IPS-18c (cell line): Measurements from ENCODE around the gene EXOC4.

Experiments used
- H3K4me3 ChIP-seq: 2 replicates; pipeline ENCODE4 v1.7.0; 2013; ENCODE audit warnings: low read depth, mild to moderate bottlenecking, low read length, moderate library complexity; ENCODE audit not compliant: insufficient read depth
- H3K9me3 ChIP-seq: one replicate; pipeline ENCODE4 v1.6.1; 2013; ENCODE audit warnings: mild to moderate bottlenecking, low read length, moderate library complexity; ENCODE audit not compliant: control insufficient read depth, insufficient read depth

EXOC4 gene

DNA sequence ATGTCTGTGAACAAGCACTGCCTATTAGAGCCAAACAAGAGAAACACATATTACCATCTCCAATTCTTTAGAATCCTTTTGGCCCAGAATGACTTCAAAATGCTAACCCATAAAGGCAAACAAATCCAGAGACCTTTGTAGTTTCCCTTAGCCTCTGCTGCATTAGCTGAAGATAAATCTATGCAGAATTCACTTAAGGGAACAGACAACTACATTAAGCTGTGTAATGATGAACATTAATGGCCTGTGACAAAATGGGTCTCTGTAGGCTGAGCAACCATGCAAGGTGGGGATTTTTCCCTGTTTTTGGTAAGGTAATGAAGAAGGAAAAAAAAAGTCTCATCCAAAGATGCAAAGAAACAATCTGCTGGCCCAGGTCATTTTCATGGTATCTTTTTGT is 411.6 kb downstream of the EXOC4 start:
- H3K4me3 ChIP-seq = no peak overlapping the region
- H3K9me3 ChIP-seq = no peaks in the 10 kb centered on the region

DNA sequence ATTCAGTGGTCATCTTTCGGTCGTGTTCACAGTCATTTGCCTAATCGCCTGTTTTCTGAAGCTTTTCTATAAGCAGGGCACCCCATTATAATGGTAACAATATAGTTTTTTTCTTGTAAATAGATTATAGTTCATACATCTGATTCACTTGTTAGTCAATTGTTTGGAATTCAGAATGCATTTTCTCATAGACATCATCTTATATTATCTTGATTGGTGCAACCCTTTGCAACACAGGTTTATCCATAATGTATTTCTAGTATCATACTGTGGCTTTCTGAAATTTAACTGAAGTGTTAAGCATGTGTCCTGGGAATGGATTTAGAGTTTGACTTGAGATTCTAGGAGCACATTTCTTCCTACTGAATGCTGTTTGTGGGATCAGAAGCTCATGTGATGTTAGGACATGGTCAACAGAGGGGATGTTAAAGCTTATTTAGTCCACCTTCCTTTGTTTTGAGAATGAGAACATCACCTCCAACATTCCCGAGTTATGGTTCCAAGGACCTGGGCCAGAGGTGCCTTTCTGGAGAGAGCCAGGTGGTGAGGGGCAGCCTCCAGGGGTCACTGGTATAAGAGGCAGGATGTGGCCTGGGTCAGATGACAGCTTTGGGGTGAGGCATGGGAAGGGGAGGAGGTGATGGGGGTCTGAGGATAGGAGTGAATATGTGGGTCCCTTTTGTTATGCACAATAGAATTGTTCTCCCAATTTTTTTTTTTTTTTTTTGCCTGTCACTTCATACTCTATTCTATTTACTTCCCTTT is 415.6 kb downstream of the EXOC4 start:
- H3K9me3 ChIP-seq = no peaks in the 10 kb centered on the region
- no peak overlapping the region for H3K4me3 ChIP-seq

DNA sequence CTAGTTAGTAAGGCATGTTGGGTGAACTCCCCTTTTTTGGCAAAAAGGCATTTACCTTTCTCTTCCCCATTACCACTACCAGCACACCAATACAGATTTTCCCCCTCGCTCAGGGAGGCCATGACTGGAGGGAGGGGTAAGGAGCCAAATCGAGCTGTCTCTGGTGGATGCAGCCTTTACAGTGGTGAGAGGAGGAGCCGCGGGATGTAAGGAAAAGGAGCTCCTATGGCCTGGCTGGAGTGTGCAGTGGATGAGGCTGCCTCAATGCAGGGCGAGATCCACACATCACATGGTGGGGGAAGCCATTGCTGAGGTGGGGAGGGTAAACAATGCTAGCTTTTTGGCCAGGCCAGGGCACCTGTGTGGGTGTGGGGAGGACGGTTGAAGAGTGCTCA is 416.2 kb downstream of the EXOC4 start:
- no peak overlapping the region for H3K4me3 ChIP-seq
- no peaks in the 10 kb centered on the region for H3K9me3 ChIP-seq

DNA sequence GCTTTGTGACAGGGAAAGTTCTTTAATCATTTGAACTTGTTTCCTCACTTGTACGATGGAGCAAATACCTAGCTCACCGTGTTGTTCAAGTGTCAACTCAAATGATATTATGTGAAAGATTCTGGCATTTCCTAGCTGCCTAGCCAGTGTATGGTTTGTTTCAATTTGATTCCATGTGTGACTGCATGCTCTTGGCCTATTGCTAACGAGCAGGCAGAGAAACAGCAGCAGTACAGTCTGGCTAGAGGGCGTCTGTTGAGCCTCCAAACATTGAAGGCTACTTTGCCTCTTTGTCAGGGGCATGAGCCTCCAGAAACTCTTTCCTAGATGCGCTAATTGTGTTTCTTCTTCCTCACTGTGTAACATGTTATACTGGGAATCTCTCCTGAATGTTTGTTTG is 417.4 kb downstream of the EXOC4 start:
- Histone ChIP-seq H3K9me3 (no peaks in the 10 kb centered on the region), H3K4me3 (no peak overlapping the region)

DNA sequence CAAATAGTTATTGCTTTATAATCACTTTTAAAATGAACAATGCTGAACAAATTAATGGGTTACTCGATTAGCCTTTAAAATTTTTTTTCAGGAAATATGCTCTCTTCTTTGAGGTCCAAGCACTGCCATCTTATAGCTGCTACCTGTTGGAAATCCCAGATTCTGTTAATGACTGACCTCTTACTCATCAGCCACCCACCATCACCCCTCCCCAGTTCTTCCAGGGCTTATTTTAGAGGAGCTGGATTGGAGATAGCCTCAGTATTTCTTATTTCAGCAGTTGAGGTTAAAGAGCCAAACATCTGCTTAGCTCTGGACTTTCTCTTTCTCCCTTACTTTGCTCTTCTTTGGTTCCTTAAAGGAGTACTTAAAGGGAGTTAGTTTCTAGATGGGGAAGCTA is 420.0 kb downstream of the EXOC4 start:
- Histone ChIP-seq H3K9me3 (no peaks in the 10 kb centered on the region), H3K4me3 (no peak overlapping the region)

DNA sequence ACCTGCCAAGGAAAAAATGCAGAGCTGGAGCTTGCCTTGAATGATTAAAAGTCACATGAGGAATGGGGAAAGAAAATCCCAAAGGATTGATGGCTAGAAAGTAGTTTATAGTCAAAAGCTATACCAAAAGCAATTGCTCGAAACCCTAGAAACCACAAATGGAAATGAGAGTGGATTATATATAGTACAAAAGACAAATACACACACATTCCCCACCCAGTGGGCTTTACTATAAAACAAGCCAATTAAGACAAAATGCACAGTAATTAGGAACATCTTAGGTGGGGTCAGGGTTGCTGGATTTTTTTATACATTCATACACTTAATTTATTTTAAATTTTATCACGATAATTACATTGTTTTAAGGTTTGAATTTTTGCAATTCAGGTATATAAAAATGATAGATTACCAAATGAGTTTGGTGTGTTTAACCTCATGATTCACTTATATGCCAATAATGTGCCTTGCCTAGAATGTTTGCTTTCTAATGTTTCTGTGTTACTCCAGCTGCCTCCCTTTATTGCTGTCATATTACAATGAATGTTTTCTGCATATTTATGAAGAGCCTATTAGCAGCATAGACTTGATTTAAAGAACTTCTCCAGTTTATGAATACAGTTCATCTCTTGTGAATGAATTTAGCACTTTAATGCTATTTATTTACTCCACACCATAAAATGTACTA is 421.3 kb downstream of the EXOC4 start:
- H3K4me3 ChIP-seq = no peak overlapping the region
- no peaks in the 10 kb centered on the region for H3K9me3 ChIP-seq

DNA sequence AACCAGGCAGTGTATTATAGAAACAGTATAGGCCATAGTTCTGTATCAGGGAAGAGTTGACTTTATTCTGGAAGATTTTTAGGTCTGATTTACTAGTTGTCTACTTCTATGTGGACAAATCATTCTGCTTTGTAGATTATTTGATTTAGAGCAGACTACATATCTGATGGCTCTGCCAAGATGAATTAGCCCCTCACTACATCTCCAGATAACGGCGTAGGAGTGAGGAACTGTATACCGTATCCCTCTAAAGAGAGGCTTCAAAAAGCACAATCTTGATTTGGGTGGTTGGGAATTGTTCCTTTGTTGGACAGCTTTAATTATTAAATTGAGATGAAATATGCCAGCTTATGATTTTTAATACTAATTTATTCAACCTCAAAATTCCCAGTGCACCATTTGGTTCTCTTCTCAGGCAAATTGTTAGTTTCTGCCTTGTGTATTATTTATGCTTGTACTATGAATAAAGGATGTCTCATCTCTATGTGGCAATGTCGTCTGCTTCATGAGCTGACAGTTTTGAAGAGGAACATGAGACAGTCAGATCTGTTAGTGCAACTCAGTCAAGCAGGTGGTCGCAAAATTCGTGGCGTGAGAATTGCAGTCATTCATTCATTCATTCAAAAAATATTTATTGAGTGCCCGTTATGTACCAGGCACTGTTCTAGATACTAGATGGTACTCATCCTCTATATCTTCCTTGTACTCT is 422.8 kb downstream of the EXOC4 start:
- no peak overlapping the region for H3K4me3 ChIP-seq
- no peaks in the 10 kb centered on the region for H3K9me3 ChIP-seq

DNA sequence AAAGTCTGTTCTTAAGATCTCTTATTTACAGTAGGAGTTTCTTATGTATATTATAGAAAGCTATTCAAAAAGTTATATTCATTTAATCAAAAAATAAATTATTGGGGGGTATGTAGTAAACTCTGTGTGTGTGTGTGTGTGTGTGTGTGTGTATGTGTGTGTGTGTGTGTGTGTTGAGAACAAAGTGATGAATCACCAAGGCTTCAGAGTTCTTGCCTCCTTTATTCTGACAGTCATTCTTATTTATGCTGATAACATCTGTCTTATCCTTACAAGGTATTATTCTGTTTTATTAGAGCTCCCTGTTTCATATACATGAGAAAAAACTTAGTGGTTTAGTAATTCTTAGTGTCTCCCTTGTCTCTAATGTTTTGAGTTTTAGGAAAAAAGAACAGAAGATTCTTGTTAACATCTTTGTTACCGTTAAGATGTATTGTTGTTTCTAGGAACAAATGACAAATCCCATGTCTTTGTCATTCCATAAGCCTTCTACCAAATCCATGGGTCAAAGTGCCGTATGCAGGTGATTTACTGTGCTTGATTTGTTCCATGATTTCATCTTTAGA is 424.0 kb downstream of the EXOC4 start:
- Histone ChIP-seq H3K4me3 (no peak overlapping the region), H3K9me3 (no peaks in the 10 kb centered on the region)

DNA sequence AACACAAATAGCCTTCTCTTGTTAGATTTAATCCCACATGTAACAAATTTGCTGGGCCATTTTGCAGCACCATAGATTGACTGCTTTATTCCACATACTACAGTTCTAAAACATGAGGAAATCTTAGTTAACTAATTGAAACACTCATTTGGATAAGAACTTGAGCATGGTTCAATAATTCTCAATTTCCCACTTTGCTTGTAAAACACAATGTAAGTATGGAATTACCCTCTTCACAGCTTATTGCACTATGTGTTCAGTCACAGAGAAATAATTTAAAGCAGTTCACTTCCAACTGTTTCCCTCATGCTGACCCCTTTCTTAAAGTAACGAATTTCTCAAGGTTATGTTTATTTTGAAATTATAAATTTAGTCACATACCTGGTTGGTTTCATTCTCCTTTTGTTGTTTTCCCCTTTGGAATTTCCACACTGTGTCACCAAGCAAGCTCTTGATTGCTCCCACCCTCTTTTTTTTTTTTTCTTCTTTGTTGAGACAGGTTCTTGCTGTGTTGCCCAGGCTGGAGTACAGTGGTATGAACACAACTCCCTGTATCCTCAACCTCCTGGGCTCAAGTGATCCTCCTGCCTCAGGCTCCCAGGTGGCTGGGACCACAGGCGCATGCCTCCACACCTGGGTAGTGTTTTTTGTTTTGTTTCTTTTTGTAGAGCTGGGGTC is 425.4 kb downstream of the EXOC4 start:
- H3K4me3 ChIP-seq = no peak overlapping the region

DNA sequence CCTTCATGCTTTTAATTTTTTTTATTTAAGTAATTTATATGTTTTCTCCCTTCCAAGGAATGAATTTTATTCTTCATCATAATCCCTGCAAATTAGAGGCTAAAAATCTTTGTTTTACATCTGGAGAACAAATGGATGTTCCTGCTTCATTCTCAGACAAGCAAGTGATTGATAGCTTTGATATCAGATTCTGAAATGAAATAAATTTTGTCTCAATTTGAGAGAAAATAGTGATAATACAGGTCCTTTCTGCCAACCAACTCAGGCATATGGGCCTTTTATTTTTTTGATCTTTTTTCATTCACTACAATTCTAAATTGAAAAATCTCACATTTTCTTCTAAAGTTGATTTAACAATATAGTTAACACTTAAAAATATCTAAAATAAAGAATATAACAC is 427.1 kb downstream of the EXOC4 start:
- Histone ChIP-seq H3K4me3 (no peak overlapping the region), H3K9me3 (no peaks in the 10 kb centered on the region)

More for the DNA sequence above, 425.4 kb downstream of the EXOC4 start:
- no peaks in the 10 kb centered on the region for H3K9me3 ChIP-seq

DNA sequence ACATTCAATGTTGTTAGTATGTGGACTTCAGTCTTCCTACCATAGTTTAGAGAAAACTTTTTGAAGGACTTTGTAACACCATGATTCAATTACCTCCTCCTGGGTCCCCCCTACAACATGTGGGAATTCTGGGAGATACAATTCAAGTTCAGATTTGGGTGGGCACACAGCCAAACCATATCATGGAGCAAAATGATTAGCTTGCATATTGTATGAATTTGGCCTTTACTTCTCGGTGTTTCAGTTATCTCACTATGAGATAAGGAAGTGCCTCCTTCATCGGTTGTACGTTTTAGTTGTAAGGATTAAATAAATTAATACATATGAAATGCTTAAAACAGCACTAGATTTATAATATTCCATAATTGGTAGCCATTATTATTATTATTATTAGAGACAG is 428.7 kb downstream of the EXOC4 start:
- no peaks in the 10 kb centered on the region for H3K9me3 ChIP-seq
- no peak overlapping the region for H3K4me3 ChIP-seq

DNA sequence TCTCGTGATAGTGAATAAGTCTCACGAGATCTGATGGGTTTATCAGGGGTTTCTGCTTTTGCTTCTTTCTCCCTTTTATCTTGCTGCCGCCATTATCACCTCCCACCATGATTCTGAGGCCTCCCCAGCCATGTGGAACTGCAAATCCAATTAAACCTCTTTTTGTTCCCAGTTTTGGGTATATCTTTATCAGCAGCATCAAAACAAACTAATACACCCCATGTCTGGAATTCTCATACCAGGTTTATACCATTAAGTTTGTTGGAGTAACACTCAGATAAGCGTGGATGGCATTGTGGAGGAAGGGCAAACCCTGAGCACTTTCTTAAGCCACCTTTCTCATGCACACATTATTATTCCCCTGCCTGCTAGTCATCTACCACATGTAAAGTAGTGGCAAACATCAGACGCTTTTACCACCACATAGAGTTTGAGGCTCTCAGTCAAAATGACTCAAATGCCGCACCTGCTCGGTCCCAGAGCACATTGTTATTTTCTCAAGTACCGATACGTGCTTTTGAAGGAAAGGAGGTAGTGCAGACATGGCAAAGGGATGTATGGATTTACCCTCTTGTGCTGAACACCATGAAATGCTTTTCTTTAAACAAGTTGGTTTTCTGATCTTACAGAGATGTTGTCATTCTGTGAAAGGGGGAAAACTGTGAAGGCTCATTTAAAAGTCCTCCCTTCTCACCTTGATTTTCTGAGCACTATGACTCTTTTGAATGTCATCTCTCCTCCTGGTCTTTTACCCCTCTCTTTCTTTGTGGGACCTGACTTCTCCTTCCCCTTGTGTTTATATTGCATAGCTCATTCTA is 429.7 kb downstream of the EXOC4 start:
- no peak overlapping the region for H3K4me3 ChIP-seq
- no peaks in the 10 kb centered on the region for H3K9me3 ChIP-seq

DNA sequence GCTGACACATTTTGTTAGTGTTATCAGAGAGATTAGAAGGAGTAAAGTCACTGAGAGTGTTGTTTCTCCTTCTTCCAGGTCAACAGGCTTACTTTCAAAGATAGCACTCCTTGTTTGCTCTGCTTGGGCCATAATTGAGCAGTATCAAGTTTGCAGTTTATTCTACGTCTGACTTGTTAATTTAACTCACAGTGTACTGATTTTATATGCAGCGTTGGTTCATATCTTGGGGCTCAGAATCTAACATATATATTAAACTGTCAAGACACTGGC is 430.2 kb downstream of the EXOC4 start:
- Histone ChIP-seq H3K9me3 (no peaks in the 10 kb centered on the region), H3K4me3 (no peak overlapping the region)

DNA sequence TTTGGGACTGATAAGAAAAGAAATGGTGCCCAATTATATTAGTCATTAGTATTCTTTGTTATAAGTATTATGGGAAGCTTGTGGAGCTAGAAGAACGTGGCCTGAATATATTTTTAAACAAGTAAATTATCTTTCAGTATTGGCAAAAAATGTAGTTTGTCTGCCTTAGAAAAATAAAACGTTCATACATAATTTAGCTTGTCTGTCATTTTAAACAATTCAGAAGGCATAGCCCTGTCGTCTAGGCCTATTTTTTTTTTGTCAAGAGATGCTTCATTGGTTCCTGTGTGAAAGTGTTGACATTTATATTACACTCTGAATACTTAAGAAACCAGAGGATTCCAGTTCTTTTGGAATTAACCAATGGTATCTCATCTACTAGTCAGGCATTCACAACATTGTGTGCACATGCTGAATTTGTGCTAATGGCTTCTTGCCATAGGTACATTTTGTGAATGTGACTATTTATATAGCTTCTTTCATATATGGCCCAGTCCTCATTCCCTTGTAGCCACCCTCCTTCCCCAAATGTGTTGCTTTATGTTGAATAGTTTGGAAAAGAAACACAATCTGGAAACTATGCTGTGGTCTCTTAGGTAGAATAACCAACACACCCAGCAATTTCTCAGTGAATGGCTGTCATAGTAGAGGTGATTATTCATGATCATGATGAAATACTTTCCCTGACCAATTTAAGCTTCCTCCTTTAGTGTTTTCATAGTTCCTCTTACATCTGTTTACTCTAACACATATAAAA is 435.8 kb downstream of the EXOC4 start:
- Histone ChIP-seq H3K4me3 (no peak overlapping the region), H3K9me3 (no peaks in the 10 kb centered on the region)

DNA sequence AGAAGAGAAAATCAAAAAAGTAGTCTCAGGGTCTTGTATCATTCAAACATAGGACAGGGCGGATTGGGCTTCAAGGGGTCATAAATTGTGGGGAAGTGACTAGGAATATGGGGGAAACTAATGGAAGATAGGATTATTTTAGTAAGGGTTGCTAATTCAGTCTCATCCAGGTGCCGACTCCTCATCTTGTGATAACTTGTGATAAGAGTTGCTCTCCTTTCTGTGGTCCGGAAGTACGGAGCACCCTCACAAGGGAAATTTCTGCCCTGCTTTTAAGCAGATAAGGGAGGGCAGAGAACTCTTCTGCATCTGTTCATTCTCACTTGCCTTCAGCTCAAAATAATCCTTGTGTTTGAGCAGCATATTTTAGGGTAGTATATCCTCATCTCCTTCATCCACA is 437.9 kb downstream of the EXOC4 start:
- H3K4me3 ChIP-seq = no peak overlapping the region

More for the DNA sequence above, 437.9 kb downstream of the EXOC4 start:
- H3K9me3 ChIP-seq = no peaks in the 10 kb centered on the region
